ENCODE measurements around the gene RMC1.
"Not testable (repeated sequence)": the region's sequence is repeated elsewhere in the genome, so short reads cannot be mapped to it uniquely, and the experiment has no call there.

Gene RMC1

GRCh38 chr18:23498877-23499276 is 4.4 kb upstream of the RMC1 start:
- H3K4me3 ChIP-seq (ENCODE audit: low read depth, low read length) = no peak overlapping the region
- TF ChIP-seq CTCF (IDR thresholded peaks at IDR 0.05; ENCODE audit: insufficient read depth, low read depth, low read length, missing control alignments) = peak; percentile 91
- peak; percentile 83 for DNase-seq (ENCODE audit: low read depth)

- DNase-seq (ENCODE audit: low read depth) = no peak
- no peak overlapping the region for H3K4me3 ChIP-seq (ENCODE audit: low read depth, low read length)
- no peak for TF ChIP-seq CTCF (IDR thresholded peaks at IDR 0.05; ENCODE audit: insufficient read depth, low read depth, low read length, missing control alignments)
Measured at GRCh38 chr18:23499291-23499781, 4.0 kb upstream of the RMC1 start.

- TF ChIP-seq CTCF (IDR thresholded peaks at IDR 0.05; ENCODE audit: insufficient read depth, low read depth, low read length, missing control alignments) = no peak
- no peak overlapping the region for H3K4me3 ChIP-seq (ENCODE audit: low read depth, low read length)
Measured at GRCh38 chr18:23501626-23502025, 1.7 kb upstream of the RMC1 start.

GRCh38 chr18:23502516-23503037 is 734 bp upstream of the RMC1 start:
- no peak for TF ChIP-seq CTCF (IDR thresholded peaks at IDR 0.05; ENCODE audit: insufficient read depth, low read depth, low read length, missing control alignments)
- H3K4me3 ChIP-seq (ENCODE audit: low read depth, low read length) = peak overlapping the region; percentile 94
- no peak for DNase-seq (ENCODE audit: low read depth)

More at GRCh38 chr18:23501626-23502025, 1.7 kb upstream of the RMC1 start:
- DNase-seq (ENCODE audit: low read depth) = no peak

GRCh38 chr18:23503963-23504344 is 643 bp downstream of the RMC1 start:
- no peak for DNase-seq (ENCODE audit: low read depth)
- peak overlapping the region; percentile 89 for H3K4me3 ChIP-seq (ENCODE audit: low read depth, low read length)
- TF ChIP-seq CTCF (IDR thresholded peaks at IDR 0.05; ENCODE audit: insufficient read depth, low read depth, low read length, missing control alignments) = no peak

- peak; percentile 82 for DNase-seq (ENCODE audit: low read depth)
- H3K4me3 ChIP-seq (ENCODE audit: low read depth, low read length) = peak overlapping the region; percentile 89
- TF ChIP-seq CTCF (IDR thresholded peaks at IDR 0.05; ENCODE audit: insufficient read depth, low read depth, low read length, missing control alignments) = no peak
Measured at GRCh38 chr18:23504720-23505119, 1.4 kb downstream of the RMC1 start.

GRCh38 chr18:23506393-23506792 is 3.1 kb downstream of the RMC1 start:
- no peak overlapping the region for H3K4me3 ChIP-seq (ENCODE audit: low read depth, low read length)
- DNase-seq (ENCODE audit: low read depth) = no peak
- TF ChIP-seq CTCF (IDR thresholded peaks at IDR 0.05; ENCODE audit: insufficient read depth, low read depth, low read length, missing control alignments) = no peak

GRCh38 chr18:23510923-23511322 is 7.6 kb downstream of the RMC1 start:
- DNase-seq (ENCODE audit: low read depth) = not testable (repeated sequence)

GRCh38 chr18:23512216-23512615 is 8.9 kb downstream of the RMC1 start:
- DNase-seq (ENCODE audit: low read depth); H3K4me3 ChIP-seq (ENCODE audit: low read depth, low read length): not testable (repeated sequence)

More at GRCh38 chr18:23510923-23511322, 7.6 kb downstream of the RMC1 start:
- H3K4me3 ChIP-seq (ENCODE audit: low read depth, low read length) = not testable (repeated sequence)

All from GM12865 (cell line).